Keratinocyte (primary cell): ENCODE data around the gene CDT1.

Experiments
- EZH2 ChIP-seq: IDR thresholded peaks from one replicate; pipeline ENCODE4 v1.6.1; 2012; ENCODE audit warnings: inconsistent platforms, mild to moderate bottlenecking, low read length, moderate library complexity
- TF ChIP-seq, protein P1 (sequence below), 3 experiments: IDR thresholded peaks in 1 of 3; conservative IDR thresholded peaks in 1 of 3; optimal IDR thresholded peaks in 1 of 3; 2 replicates in 2 of 3; 3 replicates in 1 of 3; pipeline versions ENCODE3 to v1.5.1; 2011; ENCODE audit warnings: low read length in 3 of 3, mild to moderate bottlenecking in 3 of 3, moderate library complexity in 2 of 3, control low read depth in 1 of 3, inconsistent platforms in 1 of 3; ENCODE audit not compliant: insufficient read depth in 2 of 3; ENCODE audit errors: extremely low read depth in 1 of 3

DNA sequence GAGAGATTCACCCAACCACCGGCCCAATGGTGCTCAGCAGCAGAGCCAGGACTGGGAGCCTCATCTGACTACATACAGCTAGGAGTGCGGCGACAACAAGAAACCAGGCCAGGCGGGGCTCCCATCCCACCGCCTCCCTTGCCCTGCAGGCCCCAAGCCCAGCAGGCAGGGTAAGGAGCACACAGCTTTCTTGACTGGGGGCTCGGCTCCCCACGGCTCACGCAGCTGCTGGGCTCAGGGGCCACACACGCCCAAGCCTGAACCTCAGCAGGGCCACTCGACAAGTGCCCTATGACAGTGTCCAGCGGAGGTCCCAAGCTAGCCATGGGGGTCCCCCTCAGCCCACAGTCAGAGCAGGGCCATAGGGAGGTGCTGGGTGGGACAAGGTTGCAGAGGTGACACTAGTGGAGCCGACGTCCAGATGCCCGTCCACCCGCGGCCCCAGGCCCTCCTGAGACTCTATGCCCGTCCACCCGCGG, 32.3 kb upstream of the CDT1 start:
- TF ChIP-seq, protein P1, sequence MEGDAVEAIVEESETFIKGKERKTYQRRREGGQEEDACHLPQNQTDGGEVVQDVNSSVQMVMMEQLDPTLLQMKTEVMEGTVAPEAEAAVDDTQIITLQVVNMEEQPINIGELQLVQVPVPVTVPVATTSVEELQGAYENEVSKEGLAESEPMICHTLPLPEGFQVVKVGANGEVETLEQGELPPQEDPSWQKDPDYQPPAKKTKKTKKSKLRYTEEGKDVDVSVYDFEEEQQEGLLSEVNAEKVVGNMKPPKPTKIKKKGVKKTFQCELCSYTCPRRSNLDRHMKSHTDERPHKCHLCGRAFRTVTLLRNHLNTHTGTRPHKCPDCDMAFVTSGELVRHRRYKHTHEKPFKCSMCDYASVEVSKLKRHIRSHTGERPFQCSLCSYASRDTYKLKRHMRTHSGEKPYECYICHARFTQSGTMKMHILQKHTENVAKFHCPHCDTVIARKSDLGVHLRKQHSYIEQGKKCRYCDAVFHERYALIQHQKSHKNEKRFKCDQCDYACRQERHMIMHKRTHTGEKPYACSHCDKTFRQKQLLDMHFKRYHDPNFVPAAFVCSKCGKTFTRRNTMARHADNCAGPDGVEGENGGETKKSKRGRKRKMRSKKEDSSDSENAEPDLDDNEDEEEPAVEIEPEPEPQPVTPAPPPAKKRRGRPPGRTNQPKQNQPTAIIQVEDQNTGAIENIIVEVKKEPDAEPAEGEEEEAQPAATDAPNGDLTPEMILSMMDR (optimal IDR thresholded peaks at IDR 0.05 in 1 of 3, IDR thresholded peaks at IDR 0.05 in 1 of 3, conservative IDR thresholded peaks at IDR 0.05 in 1 of 3; ENCODE audit: extremely low read depth in 1 of 3, insufficient read depth in 2 of 3, low read length in 3 of 3), result no peak
- no peak for TF ChIP-seq EZH2
